Measurements from ENCODE around the gene C16orf95.

GRCh38 chr16:87293990-87294389 lies 23.2 kb downstream of the C16orf95 start:
- TF ChIP-seq CTCF (IDR thresholded peaks at IDR 0.05) (no peak), POLR2A (IDR thresholded peaks at IDR 0.05) (no peak)
